ENCODE measurements around the gene SP4. TPM values are rescaled to one million over a fixed set of nuclear protein-coding genes. Genes with fewer than 3 reads are reported as not detected.

Gene SP4
- total and polyA plus RNA-seq, 2 donors (not counting 1 experiment from before 2014, with no cell fraction given): 7.1 to 42.4 TPM

GRCh38 chr7:21450076-21450475 lies 22.2 kb downstream of the SP4 start:
- Histone ChIP-seq H4K20me1 (ENCODE audit: control insufficient read depth, insufficient read depth, low read length, poor library complexity, severe bottlenecking) (peaks cover 38% of the 10 kb centered on the region), H3K4me1 (ENCODE audit: control insufficient read depth in 2 of 2, insufficient read depth in 2 of 2, low read length in 2 of 2) (peaks cover 0 to 3% of the 10 kb centered on the region in 2 donors), H2AFZ (ENCODE audit: insufficient read depth, low read depth, low read length, poor library complexity, severe bottlenecking) (no peak overlapping the region), H3K4me3 (ENCODE audit: control extremely low read depth in 1 of 5, extremely low read depth in 1 of 5, insufficient read depth in 1 of 5, low read depth in 2 of 5, low read length in 4 of 5) (no peak overlapping the region), H3K27me3 (replicated peaks in 1 of 4; ENCODE audit: control extremely low read depth in 1 of 4, control insufficient read depth in 3 of 4, insufficient read depth in 4 of 4, low read length in 3 of 4) (no peaks in the 10 kb centered on the region), H3K79me2 (ENCODE audit: control insufficient read depth, insufficient read depth, low read length) (peaks cover 64% of the 10 kb centered on the region), H3K9me3 (ENCODE audit: control extremely low read depth in 1 of 3, control insufficient read depth in 2 of 3, insufficient read depth in 1 of 3, low read length in 2 of 3) (peaks cover 4 to 16% (median 11%) of the 10 kb centered on the region in 3 donors), H3K27ac (ENCODE audit: low read length in 2 of 2) (no peak overlapping the region), H3K36me3 (replicated peaks in 1 of 2; ENCODE audit: control extremely low read depth in 1 of 2, control insufficient read depth in 1 of 2, extremely low read depth in 1 of 2, insufficient read depth in 2 of 2, low read length in 1 of 2) (peaks cover 12 to 21% of the 10 kb centered on the region in 2 experiments), H3K4me2 (replicated peaks; ENCODE audit: low read depth, low read length, poor library complexity, severe bottlenecking) (no peak overlapping the region), H3K9ac (ENCODE audit: low read length) (no peak overlapping the region)
- Mint-ChIP-seq H3K9me3 (ENCODE audit: insufficient read depth) (peaks cover 7% of the 10 kb centered on the region), H3K4me3 (no peak overlapping the region), H3K27me3 (no peaks in the 10 kb centered on the region), H3K27ac (no peak overlapping the region), H3K4me1 (peaks cover 25% of the 10 kb centered on the region)
- intact Hi-C loops (cut with micrococcal nuclease): no loop called here
- TF ChIP-seq, protein P1, sequence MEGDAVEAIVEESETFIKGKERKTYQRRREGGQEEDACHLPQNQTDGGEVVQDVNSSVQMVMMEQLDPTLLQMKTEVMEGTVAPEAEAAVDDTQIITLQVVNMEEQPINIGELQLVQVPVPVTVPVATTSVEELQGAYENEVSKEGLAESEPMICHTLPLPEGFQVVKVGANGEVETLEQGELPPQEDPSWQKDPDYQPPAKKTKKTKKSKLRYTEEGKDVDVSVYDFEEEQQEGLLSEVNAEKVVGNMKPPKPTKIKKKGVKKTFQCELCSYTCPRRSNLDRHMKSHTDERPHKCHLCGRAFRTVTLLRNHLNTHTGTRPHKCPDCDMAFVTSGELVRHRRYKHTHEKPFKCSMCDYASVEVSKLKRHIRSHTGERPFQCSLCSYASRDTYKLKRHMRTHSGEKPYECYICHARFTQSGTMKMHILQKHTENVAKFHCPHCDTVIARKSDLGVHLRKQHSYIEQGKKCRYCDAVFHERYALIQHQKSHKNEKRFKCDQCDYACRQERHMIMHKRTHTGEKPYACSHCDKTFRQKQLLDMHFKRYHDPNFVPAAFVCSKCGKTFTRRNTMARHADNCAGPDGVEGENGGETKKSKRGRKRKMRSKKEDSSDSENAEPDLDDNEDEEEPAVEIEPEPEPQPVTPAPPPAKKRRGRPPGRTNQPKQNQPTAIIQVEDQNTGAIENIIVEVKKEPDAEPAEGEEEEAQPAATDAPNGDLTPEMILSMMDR (IDR thresholded peaks at IDR 0.05): no peak
- no peak for TF ChIP-seq EZH2 (IDR thresholded peaks at IDR 0.05; ENCODE audit: borderline replicate concordance, insufficient read depth, low read depth, low read length, poor library complexity, severe bottlenecking)
- ChIA-PET CTCF (no interaction called here), POLR2A (no interaction called here)
- no peak for ATAC-seq (ENCODE audit: low read depth)
- DNase-seq: no peak

- no peak for DNase-seq
- no peak for ATAC-seq (ENCODE audit: low read depth)
- H3K4me3 ChIP-seq (ENCODE audit: control extremely low read depth in 1 of 5, extremely low read depth in 1 of 5, insufficient read depth in 1 of 5, low read depth in 2 of 5, low read length in 4 of 5): no peak overlapping the region
- 100% methylated on average over 3 of the region's 5 CpGs for WGBS (ENCODE audit: insufficient coverage)
- H2AFZ ChIP-seq (ENCODE audit: insufficient read depth, low read depth, low read length, poor library complexity, severe bottlenecking): no peak overlapping the region
- no peak overlapping the region for H3K27ac ChIP-seq (ENCODE audit: low read length in 2 of 2)
- no peak overlapping the region for H3K4me2 ChIP-seq (replicated peaks; ENCODE audit: low read depth, low read length, poor library complexity, severe bottlenecking)
- TF ChIP-seq, protein P1 (IDR thresholded peaks at IDR 0.05): no peak
- TF ChIP-seq EZH2 (IDR thresholded peaks at IDR 0.05; ENCODE audit: borderline replicate concordance, insufficient read depth, low read depth, low read length, poor library complexity, severe bottlenecking): no peak
- H3K4me3 Mint-ChIP-seq: no peak overlapping the region
- peaks cover 7% of the 10 kb centered on the region for H3K9me3 Mint-ChIP-seq (ENCODE audit: insufficient read depth)
- no peak overlapping the region for H3K9ac ChIP-seq (ENCODE audit: low read length)
- H4K20me1 ChIP-seq (ENCODE audit: control insufficient read depth, insufficient read depth, low read length, poor library complexity, severe bottlenecking): peaks cover 30% of the 10 kb centered on the region
- peaks cover 25% of the 10 kb centered on the region for H3K4me1 Mint-ChIP-seq
- H3K27me3 Mint-ChIP-seq: no peaks in the 10 kb centered on the region
- POLR2A ChIA-PET: no interaction called here
- intact Hi-C loops (cut with micrococcal nuclease): no loop called here
- peaks cover 0 to 3% of the 10 kb centered on the region in 2 donors for H3K4me1 ChIP-seq (ENCODE audit: control insufficient read depth in 2 of 2, insufficient read depth in 2 of 2, low read length in 2 of 2)
- H3K79me2 ChIP-seq (ENCODE audit: control insufficient read depth, insufficient read depth, low read length): peaks cover 72% of the 10 kb centered on the region
- peaks cover 12 to 29% of the 10 kb centered on the region in 2 experiments for H3K36me3 ChIP-seq (replicated peaks in 1 of 2; ENCODE audit: control extremely low read depth in 1 of 2, control insufficient read depth in 1 of 2, extremely low read depth in 1 of 2, insufficient read depth in 2 of 2, low read length in 1 of 2)
- H3K27ac Mint-ChIP-seq: no peak overlapping the region
- CTCF ChIA-PET: no interaction called here
- H3K27me3 ChIP-seq (replicated peaks in 1 of 4; ENCODE audit: control extremely low read depth in 1 of 4, control insufficient read depth in 3 of 4, insufficient read depth in 4 of 4, low read length in 3 of 4): no peaks in the 10 kb centered on the region
- peaks cover 4 to 16% (median 11%) of the 10 kb centered on the region in 3 donors for H3K9me3 ChIP-seq (ENCODE audit: control extremely low read depth in 1 of 3, control insufficient read depth in 2 of 3, insufficient read depth in 1 of 3, low read length in 2 of 3)
Observed at GRCh38 chr7:21450941-21451340, 23.1 kb downstream of the SP4 start.

All from B cell (primary cell).